ENCODE data around the gene GMEB2.

GMEB2 gene

DNA sequence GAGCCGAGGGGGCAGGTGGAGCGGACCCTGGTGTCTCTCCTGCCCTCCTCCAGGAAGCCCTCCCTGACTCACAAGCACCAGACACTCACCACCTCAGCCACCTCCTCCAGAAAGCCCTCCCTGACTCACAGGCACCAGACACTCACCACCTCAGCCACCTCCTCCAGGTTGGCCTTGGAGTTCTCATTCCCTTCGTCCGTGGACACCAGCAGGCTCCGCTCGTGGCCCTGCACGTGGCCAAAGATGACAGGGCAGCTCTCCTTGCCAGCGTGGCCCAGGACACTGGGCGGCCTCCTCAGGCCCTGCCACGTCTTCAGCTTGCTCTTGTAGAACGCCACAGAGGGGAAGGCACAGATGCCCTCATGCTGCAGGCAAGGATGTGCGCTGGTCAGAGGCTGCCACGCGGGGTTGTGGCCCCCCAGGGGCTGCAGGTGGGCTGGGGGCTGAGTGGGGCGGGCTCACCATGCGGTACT is 66.5 kb downstream of the GMEB2 start:
- no peak for DNase-seq (ENCODE audit: low read depth in 2 of 2)

DNA sequence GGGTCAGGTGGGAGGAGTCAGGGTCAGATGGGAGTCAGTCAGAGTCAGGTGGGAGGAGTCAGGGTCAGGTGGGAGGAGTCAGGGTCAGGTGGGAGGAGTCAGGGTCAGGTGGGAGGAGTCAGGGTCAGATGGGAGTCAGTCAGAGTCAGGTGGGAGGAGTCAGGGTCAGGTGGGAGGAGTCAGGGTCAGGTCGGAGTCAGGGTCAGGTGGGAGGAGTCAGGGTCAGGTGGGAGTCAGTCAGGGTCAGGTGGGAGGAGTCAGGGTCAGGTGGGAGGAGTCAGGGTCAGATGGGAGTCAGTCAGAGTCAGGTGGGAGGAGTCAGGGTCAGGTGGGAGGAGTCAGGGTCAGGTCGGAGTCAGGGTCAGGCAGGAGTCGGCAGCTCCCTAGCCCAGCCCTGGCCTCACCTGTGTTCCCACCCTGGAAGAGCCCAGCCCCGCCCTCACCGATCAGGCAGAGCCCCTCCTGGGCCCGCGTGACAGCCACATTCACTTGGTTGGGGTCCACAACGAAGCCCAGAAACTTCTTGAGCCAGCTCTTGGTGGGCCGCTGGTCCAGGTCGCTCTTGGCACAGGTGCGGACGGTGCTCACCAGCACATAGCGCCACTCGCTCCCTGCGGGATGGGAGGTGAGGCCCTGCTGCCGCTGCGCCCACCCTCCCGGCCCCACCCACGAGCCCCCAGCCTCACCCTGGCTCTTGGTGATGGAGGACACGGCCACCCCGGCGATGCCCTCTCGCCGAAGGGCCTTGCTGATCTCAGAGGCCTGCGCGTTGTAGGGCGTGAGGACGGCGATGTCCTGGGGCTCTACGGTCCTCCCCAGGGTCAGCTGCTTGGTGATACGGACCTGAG is 67.2 kb downstream of the GMEB2 start:
- DNase-seq (ENCODE audit: low read depth in 2 of 2) = peak in 1 of 2 donors; percentile 40

- no peak for DNase-seq (ENCODE audit: low read depth in 2 of 2)
Observed at GRCh38 chr20:63558804-63559484, 68.0 kb downstream of the GMEB2 start.

- no peak for DNase-seq (ENCODE audit: low read depth in 2 of 2)
Observed at GRCh38 chr20:63557481-63557891, 69.4 kb downstream of the GMEB2 start.

DNA sequence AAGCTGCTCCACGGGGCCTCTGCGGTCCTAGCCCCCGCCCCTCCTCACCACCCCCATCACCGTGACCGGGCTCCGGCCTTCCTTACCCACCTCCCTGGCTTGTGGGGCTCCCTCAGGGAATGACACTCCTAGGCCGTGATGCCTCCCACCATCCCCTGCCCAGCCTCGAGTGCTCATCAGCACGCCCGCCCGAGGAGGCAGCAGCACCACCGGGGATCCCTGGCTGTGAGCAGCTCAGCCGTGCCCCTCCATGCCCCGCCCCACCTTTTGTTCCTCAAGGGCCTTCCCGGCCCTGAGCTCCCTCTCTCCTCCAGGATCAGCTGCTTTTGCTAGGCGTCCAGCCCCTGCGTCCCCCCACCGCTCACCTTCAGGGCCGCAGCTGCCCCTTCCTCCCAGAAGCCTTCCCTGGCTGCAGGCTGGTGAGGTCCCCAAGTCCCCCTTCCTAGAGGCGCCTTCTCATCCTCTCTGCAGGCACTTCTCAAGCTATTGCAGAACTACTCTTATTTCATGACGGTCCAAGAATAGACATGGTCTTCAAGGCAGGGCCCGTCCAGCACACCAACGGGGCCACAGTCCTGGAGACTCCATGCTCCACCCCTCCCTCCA is 69.9 kb downstream of the GMEB2 start:
- no peak for DNase-seq (ENCODE audit: low read depth in 2 of 2)

DNA sequence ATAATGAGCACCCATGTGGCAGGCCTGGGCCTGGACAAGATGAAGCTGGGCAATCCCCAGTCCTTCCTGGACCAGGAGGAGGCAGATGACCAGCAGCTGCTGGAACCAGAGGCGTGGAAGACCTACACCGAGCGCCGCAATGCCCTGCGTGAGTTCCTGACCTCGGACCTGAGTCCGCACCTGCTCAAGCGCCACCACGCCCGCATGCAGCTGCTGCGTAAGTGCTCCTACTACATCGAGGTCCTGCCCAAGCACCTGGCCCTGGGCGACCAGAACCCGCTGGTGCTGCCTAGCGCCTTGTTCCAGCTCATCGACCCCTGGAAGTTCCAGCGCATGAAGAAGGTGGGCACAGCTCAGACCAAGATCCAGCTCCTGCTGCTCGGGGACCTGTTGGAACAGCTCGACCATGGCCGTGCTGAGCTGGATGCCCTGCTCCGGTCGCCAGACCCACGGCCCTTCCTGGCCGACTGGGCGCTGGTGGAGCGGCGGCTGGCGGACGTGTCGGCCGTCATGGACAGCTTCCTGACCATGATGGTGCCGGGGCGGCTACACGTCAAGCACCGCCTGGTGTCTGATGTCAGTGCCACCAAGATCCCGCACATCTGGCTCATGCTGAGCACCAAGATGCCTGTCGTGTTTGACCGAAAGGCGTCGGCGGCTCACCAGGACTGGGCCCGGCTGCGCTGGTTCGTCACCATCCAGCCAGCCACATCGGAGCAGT is 71.1 kb downstream of the GMEB2 start:
- no peak for DNase-seq (ENCODE audit: low read depth in 2 of 2)

DNA sequence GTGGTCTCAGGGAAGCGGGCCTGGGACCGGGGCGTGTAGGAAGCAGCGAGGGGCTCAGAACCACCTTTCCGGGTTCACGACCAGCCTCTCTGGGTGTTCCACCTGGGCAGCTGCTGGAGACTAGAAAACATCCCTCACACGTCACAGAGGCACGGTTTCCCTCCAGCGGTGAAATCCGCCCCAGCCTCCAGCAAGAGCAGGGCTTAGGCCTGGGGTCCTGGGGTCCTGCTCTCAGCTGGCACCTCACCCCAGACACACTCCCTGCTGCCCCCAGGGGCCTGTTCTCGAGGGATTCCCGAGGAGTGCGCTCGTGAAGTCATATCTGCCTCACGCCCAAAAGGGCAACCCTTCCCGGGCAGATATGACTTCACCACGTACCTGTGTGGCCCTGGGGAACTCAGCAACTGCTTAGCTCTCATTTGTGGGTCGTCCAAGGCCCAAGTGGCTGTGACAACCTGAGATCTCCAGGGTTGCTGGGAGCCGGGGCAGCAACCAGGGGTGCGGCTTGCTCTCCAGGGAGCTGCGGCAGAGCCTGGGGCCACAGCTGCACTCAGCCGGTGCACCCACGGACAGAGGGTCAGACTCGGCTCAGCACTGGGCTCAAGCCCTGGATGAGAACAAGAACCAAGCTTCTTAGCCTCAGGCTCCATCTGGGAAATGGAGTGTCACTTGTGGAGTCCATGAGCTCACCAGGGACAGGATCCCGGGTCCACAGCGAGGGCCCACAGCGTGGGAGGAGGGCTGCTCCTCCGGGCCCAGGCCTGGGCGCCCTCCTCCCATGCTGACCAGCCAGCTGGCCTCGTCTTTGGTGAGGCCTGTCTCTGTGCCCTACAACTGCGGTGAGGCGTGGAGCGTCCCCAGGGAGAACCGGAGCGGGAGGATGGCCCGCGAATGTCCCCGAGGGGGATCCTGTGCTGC is 72.3 kb downstream of the GMEB2 start:
- DNase-seq (ENCODE audit: low read depth in 2 of 2) = no peak

DNA sequence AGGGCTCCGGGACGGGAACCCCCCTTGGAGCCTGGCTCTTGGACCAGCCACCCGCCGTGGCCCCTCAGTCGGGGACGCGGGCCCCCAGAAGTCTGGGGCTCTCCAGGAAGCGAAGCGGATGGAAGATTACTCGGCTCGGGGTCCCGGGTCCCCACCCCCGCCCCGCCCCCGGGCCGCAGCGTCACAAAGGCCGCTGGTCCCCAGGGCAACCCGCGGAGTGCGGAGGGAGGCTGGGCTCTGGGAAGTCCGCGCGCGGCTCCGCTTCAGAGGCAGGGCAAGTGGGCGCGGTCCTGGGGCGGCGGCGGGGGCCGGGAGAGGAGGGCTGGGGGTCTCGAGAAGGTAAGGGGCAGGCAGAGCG is 73.0 kb downstream of the GMEB2 start, which contains the start of gene FNDC11:
TSS of gene FNDC11 (plus strand) at position 227 of the 358 bp plus-strand sequence. CDS start 1,505 bp downstream, outside the sequence.
- DNase-seq (ENCODE audit: low read depth in 2 of 2) = peak in 1 of 2 donors; percentile 23

DNA sequence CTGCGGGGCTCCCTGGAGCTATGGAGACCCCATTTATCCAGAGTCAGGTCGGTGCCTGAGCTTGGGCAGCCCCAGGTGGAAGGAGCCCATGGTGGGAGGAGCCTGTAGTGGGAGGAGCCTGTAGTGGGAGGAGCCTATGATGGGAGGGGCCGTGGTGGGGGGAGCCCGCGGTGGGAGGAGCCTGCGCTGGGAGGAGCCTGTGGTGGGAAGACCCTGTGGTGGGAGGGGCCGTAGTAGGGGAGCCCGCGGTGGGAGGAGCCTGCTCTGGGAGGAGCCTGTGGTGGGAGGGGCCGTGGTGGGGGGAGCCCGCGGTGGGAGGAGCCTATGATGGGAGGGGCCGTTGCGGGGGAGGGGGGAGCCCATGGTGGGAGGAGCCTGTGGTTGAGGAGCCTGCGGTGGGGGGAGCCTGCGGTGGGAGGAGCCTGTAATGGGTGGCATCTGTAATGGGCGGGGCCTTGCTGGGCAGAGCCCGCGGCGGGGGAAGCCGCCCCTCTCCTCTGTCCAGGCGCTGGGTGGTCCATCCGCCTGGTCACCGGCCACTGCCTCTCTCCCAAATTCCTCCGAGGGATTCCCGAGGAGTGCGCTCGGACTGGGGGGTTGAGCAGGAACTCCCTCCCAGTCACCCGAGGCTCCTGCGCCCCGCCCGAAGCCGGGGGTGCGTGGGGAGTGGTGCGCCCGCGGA is 73.5 kb downstream of the GMEB2 start:
- peak; percentile 68 to 87 for DNase-seq (ENCODE audit: low read depth in 2 of 2)

DNA sequence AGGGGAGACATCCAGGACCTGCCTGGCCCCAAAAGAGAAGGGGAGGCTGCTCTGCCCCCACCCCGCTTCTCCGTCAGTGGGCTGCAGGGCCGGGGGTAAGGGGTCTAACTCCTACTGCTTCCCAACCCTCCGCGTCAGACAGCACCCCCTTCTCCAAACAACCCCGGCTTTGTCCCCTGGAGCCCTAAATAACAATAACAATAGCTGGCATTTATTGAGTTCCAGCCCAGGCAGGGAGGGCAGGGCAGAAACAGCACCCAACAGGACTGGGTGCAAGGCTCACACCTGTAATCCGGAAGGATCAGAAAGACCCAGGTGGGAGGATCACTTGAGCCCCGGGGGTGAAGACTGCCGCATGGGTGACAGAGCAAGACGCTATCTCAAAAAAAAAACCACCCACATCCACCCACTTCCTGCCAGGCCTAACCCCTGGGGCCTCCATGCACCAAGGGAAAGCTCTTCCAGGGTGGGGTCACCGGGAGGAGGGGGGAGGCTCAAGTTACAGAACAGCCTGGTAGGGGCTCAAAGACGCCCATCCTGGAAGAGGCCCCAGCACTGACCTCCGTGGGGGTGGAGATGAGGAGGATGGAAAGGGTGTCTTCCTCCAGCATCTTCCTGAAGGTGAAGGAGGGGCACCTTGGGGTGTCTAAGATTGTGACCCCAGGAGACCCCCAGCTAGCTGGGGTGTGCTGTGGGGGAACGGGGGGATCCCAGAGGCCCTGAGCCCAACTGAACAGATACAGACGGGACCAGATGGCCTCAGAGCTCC is 74.2 kb downstream of the GMEB2 start:
- no peak for DNase-seq (ENCODE audit: low read depth in 2 of 2)

DNA sequence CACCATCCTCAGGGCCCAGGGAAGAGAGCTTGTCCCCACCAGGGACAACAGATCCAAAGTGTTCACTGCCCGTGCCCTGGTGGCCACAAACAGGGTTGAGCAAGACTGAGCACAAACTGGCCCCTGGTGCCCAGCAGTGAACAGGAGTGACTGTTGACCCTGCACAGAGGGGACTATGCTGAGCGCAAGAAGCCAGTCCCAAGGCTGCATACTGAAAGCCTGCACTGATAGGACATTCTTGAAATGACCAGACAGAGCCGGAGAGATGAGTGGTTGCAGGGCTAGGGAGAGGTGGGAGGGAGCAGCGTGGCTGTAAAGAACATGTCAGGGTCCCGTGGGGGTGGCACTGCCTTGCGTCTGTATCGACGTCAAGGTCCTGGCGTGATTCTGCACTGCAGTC is 75.8 kb downstream of the GMEB2 start:
- DNase-seq (ENCODE audit: low read depth in 2 of 2) = no peak

- no peak for DNase-seq (ENCODE audit: low read depth in 2 of 2)
Observed at GRCh38 chr20:63549679-63550282, 77.1 kb downstream of the GMEB2 start.

DNA sequence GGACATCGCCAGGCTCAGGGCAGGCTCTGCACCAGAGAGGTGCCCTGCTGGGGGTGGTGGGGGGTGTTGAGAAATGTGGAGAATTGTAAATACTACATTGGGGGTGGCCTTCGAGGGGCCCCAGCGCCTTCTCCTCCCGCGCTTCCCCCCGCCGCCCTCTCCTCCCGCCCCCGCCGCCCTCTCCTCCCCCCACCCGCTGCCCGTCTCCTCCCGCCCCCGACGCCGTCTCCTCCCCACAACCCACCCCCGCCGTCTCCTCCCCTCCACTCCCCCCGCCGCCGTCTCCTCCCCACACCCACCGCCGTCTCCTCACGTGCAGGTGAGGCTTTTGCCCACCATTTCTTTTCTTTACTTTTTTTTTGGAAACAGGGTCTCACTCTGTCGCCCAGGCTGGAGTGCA is 77.9 kb downstream of the GMEB2 start:
- no peak for DNase-seq (ENCODE audit: low read depth in 2 of 2)

GRCh38 chr20:63548542-63548941 is 78.4 kb downstream of the GMEB2 start:
- no peak for DNase-seq (ENCODE audit: low read depth in 2 of 2)

DNA sequence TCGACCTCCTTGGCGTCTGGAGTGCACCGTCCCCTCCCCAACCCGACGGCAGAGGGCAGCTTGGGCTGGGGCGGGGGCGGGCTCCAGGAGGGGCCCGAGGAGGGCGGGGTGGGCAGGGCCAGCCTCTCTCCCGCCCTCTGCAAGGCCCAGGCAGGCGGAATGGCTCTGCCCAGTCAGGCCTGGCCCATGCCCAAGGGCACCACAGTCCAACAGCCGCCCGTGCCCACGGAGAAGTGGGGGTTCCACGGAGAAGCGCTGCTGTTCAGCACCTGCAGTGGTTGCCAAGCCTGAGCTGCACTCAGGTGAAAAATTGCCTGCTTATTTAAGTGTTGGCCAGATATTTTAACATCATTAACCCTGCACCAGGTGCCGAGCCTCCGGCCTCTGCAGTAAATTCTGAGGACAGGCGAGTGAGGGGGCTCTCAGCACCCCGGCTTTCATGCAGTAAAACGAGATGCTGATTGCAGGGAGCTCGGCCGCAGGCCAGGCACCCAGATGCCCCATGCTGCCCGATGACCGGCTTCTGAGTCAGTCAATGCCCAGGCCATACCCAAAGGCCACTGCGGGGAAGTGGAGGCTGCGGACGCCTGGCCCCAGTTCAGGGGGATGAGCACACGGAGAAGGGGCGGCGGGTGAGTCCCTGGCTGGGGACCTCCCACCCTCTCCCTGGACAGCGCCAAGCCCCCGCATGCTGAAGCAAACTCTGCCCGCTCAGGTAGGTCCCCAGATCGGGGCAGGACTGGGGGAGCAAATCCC is 79.0 kb downstream of the GMEB2 start, which contains the start of gene SRMS:
TSS of gene SRMS (minus strand) at position 25 of the 756 bp plus-strand sequence. CDS start 286 bp downstream, outside the sequence.
- no peak for DNase-seq (ENCODE audit: low read depth in 2 of 2)

DNA sequence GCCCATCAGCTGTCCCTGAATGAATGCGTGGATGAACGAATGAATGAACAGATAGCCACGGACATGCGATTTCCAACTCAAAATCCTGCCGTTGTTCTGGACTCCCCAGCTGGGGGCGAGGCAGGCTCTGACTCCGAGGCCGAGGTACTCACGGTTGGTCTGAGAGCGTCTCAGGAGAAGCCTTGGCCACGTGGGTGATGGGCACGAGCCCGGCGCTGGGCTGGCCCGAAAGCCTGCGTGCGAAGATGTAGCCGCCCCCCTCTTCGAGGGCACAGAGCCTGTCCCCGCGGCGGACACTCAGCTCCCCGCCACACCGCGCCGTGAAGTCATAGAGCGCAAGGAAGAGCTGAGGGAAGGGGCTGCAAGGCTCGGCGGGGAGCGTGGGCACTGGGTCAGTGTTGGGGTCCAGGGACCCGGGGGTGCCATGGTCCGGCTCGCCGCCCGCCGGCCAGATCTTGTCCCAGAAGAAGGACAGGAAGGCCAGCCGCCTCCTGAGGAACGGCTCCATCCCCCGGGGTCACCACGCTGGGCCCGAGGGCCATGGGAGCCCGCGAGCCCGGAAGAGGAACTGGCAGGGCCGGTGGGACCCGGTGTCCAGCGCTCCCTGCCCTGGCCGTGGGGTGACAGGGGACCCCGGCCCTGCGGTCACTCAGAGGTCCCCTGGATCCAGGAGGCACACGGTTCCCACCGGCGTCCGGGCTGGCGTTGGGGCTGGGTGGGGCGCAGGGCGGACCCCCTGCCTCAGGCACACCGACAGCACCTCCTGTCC is 79.8 kb downstream of the GMEB2 start:
- DNase-seq (ENCODE audit: low read depth in 2 of 2) = no peak

DNA sequence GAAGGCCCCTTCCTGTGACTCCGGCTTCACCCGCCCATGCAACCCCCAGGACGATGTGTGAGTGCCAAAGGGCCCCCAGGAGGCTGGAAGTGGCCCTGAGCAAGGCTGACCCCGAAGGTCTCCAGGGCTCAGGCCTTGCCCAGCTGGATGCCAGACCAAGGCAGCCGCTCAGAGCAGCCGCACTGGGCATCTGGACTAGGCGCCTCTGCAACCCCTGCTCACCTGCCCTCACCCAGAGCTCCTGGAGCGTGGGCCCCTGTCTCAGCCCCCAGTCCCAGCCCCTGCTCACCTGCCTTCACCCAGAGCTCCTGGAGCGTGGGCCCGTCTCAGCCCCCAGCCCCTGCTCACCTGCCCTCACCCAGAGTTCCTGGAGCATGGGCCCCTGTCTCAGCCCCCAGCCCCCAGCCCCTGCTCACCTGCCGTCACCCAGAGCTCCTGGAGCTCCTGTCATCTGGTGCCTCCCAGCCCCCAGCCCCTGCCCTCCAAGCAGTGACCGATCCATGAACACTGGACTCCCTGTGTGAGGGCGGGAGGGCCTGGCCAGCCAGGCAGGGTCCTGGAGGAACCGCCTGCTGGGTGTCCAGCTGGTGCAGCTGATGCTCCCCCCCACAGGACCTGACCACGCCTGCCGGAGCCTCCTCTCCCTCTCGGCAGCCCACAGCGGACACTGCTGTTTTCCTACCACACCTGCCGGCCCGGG is 80.5 kb downstream of the GMEB2 start:
- DNase-seq (ENCODE audit: low read depth in 2 of 2) = no peak
